ENCODE data around the gene CMTM3. TPM values are rescaled to one million over a fixed set of nuclear protein-coding genes. Genes with fewer than 3 reads are reported as not detected.

CMTM3 gene
- total RNA-seq, 6 donors from 2014 or later = 4.2 to 52.1 (median 23.6) TPM

DNA sequence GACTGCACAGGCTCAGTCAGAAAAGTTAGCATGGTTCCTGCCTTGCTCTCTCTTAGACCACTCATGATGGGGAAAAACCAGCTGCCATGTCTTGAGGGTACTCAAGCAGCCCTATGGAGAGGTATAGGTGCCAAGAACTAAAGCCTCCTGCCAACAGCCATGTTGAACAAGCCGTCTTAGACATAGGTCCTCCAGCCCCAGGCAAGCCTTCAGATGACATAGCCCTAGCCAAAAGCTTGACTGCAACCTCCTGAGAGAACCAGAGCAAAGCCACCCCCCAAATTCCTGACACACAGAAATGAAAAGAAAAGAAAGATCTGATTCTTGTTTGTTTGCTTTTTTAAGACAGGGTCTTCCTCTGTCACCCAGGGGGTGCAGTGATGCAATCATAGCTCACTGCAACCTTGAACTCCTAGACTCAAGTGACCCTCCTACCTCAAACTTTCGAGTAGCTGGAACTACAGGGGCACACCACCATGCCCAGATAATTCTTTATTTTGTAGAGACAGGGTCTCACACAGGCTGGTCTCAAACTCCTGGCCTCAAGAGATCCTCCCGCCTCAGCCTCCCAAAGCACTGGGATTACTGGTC is 36.3 kb downstream of the CMTM3 start:
- DNase-seq (no peak), ATAC-seq (ENCODE audit: low FRiP score in 2 of 2) (peak in 1 of 2 donors; percentile 11)
- no peak overlapping the region for H3K4me3 ChIP-seq
- no peak overlapping the region for H3K27ac ChIP-seq
- WGBS, 2 donors = 82 to 90% methylated on average over 3 of the region's 3 CpGs
- no peaks in the 10 kb centered on the region for H3K9me3 ChIP-seq
- TF ChIP-seq EP300 (IDR thresholded peaks at IDR 0.05) (no peak), POLR2A (IDR thresholded peaks at IDR 0.05) (no peak), POLR2AphosphoS5 (IDR thresholded peaks at IDR 0.05) (no peak)
- TF ChIP-seq, protein P1, sequence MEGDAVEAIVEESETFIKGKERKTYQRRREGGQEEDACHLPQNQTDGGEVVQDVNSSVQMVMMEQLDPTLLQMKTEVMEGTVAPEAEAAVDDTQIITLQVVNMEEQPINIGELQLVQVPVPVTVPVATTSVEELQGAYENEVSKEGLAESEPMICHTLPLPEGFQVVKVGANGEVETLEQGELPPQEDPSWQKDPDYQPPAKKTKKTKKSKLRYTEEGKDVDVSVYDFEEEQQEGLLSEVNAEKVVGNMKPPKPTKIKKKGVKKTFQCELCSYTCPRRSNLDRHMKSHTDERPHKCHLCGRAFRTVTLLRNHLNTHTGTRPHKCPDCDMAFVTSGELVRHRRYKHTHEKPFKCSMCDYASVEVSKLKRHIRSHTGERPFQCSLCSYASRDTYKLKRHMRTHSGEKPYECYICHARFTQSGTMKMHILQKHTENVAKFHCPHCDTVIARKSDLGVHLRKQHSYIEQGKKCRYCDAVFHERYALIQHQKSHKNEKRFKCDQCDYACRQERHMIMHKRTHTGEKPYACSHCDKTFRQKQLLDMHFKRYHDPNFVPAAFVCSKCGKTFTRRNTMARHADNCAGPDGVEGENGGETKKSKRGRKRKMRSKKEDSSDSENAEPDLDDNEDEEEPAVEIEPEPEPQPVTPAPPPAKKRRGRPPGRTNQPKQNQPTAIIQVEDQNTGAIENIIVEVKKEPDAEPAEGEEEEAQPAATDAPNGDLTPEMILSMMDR (IDR thresholded peaks at IDR 0.05) = no peak
- H3K4me1 ChIP-seq = no peaks in the 10 kb centered on the region
- peaks cover 0 to under 1% (median 0%) of the 10 kb centered on the region in 4 donors for H3K36me3 ChIP-seq
- H3K27me3 ChIP-seq = no peaks in the 10 kb centered on the region

DNA sequence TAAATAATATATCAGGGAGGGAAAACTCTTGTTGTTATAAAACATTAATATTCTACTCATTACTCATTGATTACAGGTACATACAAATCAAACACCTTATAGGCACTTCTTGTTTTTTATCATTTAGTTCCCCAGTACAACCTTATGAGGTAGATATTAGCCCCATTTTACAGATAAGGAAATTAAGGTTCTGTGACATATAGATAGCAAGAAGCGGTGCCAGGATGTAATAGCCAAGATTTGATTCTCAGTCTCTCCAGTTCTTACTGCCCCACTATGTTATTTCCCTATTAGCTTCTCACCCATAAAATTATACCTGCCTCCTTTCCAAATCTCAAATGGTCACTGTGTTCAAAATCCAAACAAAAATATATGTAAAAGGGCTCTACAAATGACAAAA is 36.9 kb downstream of the CMTM3 start:
- no peaks in the 10 kb centered on the region for H3K4me1 ChIP-seq
- WGBS, 2 donors = 94 to 100% methylated on average over 1 of the region's 1 CpG
- DNase-seq (no peak), ATAC-seq (ENCODE audit: low FRiP score in 2 of 2) (no peak)
- H3K4me3 ChIP-seq = no peak overlapping the region
- H3K27me3 ChIP-seq = no peaks in the 10 kb centered on the region
- TF ChIP-seq EP300 (IDR thresholded peaks at IDR 0.05) (no peak), POLR2AphosphoS5 (IDR thresholded peaks at IDR 0.05) (no peak), POLR2A (IDR thresholded peaks at IDR 0.05) (no peak)
- TF ChIP-seq, protein P1 (IDR thresholded peaks at IDR 0.05) = no peak
- no peak overlapping the region for H3K27ac ChIP-seq
- no peaks in the 10 kb centered on the region for H3K9me3 ChIP-seq
- no peaks in the 10 kb centered on the region for H3K36me3 ChIP-seq

DNA sequence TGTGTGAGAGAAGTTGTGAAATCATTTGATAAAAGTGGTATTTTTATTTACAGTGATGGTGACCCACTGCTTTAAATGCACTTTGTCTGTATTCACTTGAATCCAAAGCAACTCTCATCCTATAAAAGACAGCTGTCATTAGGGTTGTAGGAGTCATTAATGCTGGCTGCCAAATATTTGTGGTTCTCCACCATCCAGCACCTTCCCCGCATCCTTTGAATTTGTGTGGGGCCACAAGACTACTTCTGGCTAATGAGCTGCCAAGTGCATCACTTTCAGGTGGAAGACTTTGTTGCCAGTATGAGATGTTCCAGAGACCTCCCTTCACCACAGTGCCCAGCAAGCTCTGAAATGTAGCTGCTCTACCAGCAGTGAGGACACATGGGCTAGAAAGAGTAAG is 43.4 kb downstream of the CMTM3 start:
- ATAC-seq (ENCODE audit: low FRiP score in 2 of 2) (no peak), DNase-seq (no peak)
- no peak overlapping the region for H3K27ac ChIP-seq
- H3K4me3 ChIP-seq = no peak overlapping the region
- WGBS, 2 donors = 100% methylated on average over 1 of the region's 1 CpG
- no peaks in the 10 kb centered on the region for H3K9me3 ChIP-seq
- peaks cover 3 to 22% (median 14%) of the 10 kb centered on the region in 4 donors for H3K4me1 ChIP-seq
- H3K36me3 ChIP-seq = no peaks in the 10 kb centered on the region
- TF ChIP-seq, protein P1 (IDR thresholded peaks at IDR 0.05) = no peak
- TF ChIP-seq POLR2A (IDR thresholded peaks at IDR 0.05) (no peak), EP300 (IDR thresholded peaks at IDR 0.05) (no peak), POLR2AphosphoS5 (IDR thresholded peaks at IDR 0.05) (no peak)
- no peaks in the 10 kb centered on the region for H3K27me3 ChIP-seq

DNA sequence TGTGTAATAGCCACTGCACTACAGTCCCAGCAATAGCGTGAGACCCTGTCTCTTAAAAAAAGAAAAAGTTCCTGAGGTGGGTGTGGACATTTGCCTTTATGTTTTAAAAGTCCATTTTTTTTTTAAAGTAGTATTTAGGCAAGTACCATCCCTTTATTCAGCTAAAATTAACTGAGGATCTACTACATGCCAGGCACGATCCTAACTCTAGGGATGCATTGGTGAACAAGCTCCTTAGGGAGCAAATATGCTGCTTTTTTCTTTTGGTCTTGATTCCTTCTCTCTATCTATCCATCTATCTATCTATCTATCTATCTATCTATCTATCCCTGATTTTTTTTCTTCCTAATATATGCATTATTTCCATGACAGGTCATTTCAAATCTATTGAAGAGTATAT is 44.7 kb downstream of the CMTM3 start:
- DNase-seq = no peak
- no peaks in the 10 kb centered on the region for H3K9me3 ChIP-seq
- H3K4me3 ChIP-seq = no peak overlapping the region
- TF ChIP-seq POLR2A (IDR thresholded peaks at IDR 0.05) (no peak), POLR2AphosphoS5 (IDR thresholded peaks at IDR 0.05) (no peak)
- TF ChIP-seq, protein P1 (IDR thresholded peaks at IDR 0.05) = no peak
- no peak for ATAC-seq (ENCODE audit: low FRiP score in 2 of 2)
- H3K27ac ChIP-seq = no peak overlapping the region
- H3K27me3 ChIP-seq = no peaks in the 10 kb centered on the region
- H3K4me1 ChIP-seq = peaks cover 3 to 24% (median 15%) of the 10 kb centered on the region in 4 donors
- no peaks in the 10 kb centered on the region for H3K36me3 ChIP-seq
- 92 to 93% methylated on average over 2 of the region's 2 CpGs for WGBS, 2 donors

DNA sequence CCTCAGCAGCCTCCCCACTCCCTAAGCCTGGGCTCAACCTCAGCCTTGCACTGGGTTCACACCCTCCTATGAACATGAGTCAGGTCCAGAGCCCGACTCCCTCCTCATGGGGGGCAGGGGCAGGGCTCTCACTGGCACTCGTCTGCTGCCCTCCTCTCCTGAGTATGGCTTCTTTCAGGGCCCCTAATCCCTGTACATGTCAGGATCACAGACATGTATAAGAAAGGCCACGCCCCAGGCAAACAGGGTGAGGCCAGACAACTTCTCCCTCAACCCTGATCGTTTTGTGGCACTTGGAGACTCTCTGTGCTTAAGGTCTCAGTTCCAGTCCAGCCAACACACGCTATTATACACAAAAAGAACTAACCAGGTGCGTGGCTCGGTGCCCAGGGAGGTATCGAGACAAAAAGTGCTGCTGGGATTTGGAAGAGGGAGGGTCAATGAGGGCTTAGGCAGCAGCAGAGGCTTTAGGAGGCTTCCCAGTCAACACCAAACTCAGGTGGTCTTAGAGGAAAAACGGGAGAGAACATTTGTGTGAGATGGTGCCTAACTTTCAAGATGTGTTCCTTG is 45.2 kb downstream of the CMTM3 start:
- ATAC-seq (ENCODE audit: low FRiP score in 2 of 2) (no peak), DNase-seq (no peak)
- Histone ChIP-seq H3K27me3 (no peaks in the 10 kb centered on the region), H3K4me3 (no peak overlapping the region), H3K27ac (no peak overlapping the region), H3K4me1 (peaks cover 3 to 28% (median 17%) of the 10 kb centered on the region in 4 donors), H3K9me3 (no peaks in the 10 kb centered on the region), H3K36me3 (no peaks in the 10 kb centered on the region)
- 76 to 79% methylated on average over 9 of the region's 9 CpGs for WGBS, 2 donors
- TF ChIP-seq POLR2AphosphoS5 (IDR thresholded peaks at IDR 0.05) = no peak
- TF ChIP-seq, protein P1 (IDR thresholded peaks at IDR 0.05) = no peak
- TF ChIP-seq POLR2A (IDR thresholded peaks at IDR 0.05) = no peak
- TF ChIP-seq EP300 (IDR thresholded peaks at IDR 0.05) = no peak

Measured in upper lobe of left lung (tissue), 6 donors.